ENCODE data around the gene PUM1.

The PUM1 gene

GRCh38 chr1:30900931-30901560 is 164.5 kb downstream of the PUM1 start:
- DNase-seq (ENCODE audit: extremely low spot score), result no peak
- no peak for TF ChIP-seq LEF1 (IDR thresholded peaks at IDR 0.05; ENCODE audit: borderline replicate concordance)
- no peak for TF ChIP-seq TARDBP (IDR thresholded peaks at IDR 0.05)
- TF ChIP-seq SUZ12 (IDR thresholded peaks at IDR 0.05), result no peak
- no peak for TF ChIP-seq FOXA1 (IDR thresholded peaks at IDR 0.05)
- TF ChIP-seq ZNF384 (IDR thresholded peaks at IDR 0.05), result no peak
- no peak for TF ChIP-seq HDGF (IDR thresholded peaks at IDR 0.05; ENCODE audit: borderline replicate concordance)
- no peak for TF ChIP-seq ARNT (IDR thresholded peaks at IDR 0.05)
- no peak for TF ChIP-seq ELF4 (IDR thresholded peaks at IDR 0.05)
- TF ChIP-seq NFRKB (IDR thresholded peaks at IDR 0.05), result no peak
- TF ChIP-seq FOXM1 (IDR thresholded peaks at IDR 0.05; ENCODE audit: borderline replicate concordance), result no peak
- TF ChIP-seq PKNOX1 (IDR thresholded peaks at IDR 0.05), result no peak
- no peak for TF ChIP-seq CTBP1 (IDR thresholded peaks at IDR 0.05; ENCODE audit: borderline replicate concordance)
- TF ChIP-seq L3MBTL2 (conservative IDR thresholded peaks at IDR 0.05), result no peak
- TF ChIP-seq BHLHE40 (IDR thresholded peaks at IDR 0.05; ENCODE audit: borderline replicate concordance), result no peak
- no peak for TF ChIP-seq SP1 (IDR thresholded peaks at IDR 0.05)
- no peak for TF ChIP-seq FOXK2 (IDR thresholded peaks at IDR 0.05)
- ChIA-PET CTCF (no interaction called here), POLR2A (no interaction called here)

GRCh38 chr1:30900486-30900885 is 165.0 kb downstream of the PUM1 start:
- ChIA-PET POLR2A (no interaction called here), CTCF (no interaction called here)
- no peak for DNase-seq (ENCODE audit: extremely low spot score)
- no peak for TF ChIP-seq HDGF (IDR thresholded peaks at IDR 0.05; ENCODE audit: borderline replicate concordance)
- TF ChIP-seq NFRKB (IDR thresholded peaks at IDR 0.05), result no peak
- no peak for TF ChIP-seq PKNOX1 (IDR thresholded peaks at IDR 0.05)
- TF ChIP-seq L3MBTL2 (conservative IDR thresholded peaks at IDR 0.05), result no peak
- no peak for TF ChIP-seq TARDBP (IDR thresholded peaks at IDR 0.05)
- TF ChIP-seq CTBP1 (IDR thresholded peaks at IDR 0.05; ENCODE audit: borderline replicate concordance), result no peak
- TF ChIP-seq LEF1 (IDR thresholded peaks at IDR 0.05; ENCODE audit: borderline replicate concordance), result no peak
- no peak for TF ChIP-seq SUZ12 (IDR thresholded peaks at IDR 0.05)
- no peak for TF ChIP-seq FOXM1 (IDR thresholded peaks at IDR 0.05; ENCODE audit: borderline replicate concordance)
- TF ChIP-seq ZNF384 (IDR thresholded peaks at IDR 0.05), result no peak
- no peak for TF ChIP-seq FOXK2 (IDR thresholded peaks at IDR 0.05)
- TF ChIP-seq BHLHE40 (IDR thresholded peaks at IDR 0.05; ENCODE audit: borderline replicate concordance), result no peak
- TF ChIP-seq SP1 (IDR thresholded peaks at IDR 0.05), result no peak
- TF ChIP-seq ELF4 (IDR thresholded peaks at IDR 0.05), result no peak
- no peak for TF ChIP-seq FOXA1 (IDR thresholded peaks at IDR 0.05)

GRCh38 chr1:30899577-30900389 is 165.7 kb downstream of the PUM1 start:
- ChIA-PET POLR2A (no interaction called here), CTCF (no interaction called here)
- TF ChIP-seq TARDBP (IDR thresholded peaks at IDR 0.05) (no peak), SUZ12 (IDR thresholded peaks at IDR 0.05) (no peak), FOXA1 (IDR thresholded peaks at IDR 0.05) (no peak), LEF1 (IDR thresholded peaks at IDR 0.05; ENCODE audit: borderline replicate concordance) (no peak), FOXM1 (IDR thresholded peaks at IDR 0.05; ENCODE audit: borderline replicate concordance) (no peak), HDGF (IDR thresholded peaks at IDR 0.05; ENCODE audit: borderline replicate concordance) (no peak), L3MBTL2 (conservative IDR thresholded peaks at IDR 0.05) (no peak)

GRCh38 chr1:30898031-30898815 is 167.3 kb downstream of the PUM1 start:
- TF ChIP-seq ELF4 (IDR thresholded peaks at IDR 0.05) (no peak), CTBP1 (IDR thresholded peaks at IDR 0.05; ENCODE audit: borderline replicate concordance) (no peak), PKNOX1 (IDR thresholded peaks at IDR 0.05) (no peak)
- POLR2A ChIA-PET, result no interaction called here
- CTCF ChIA-PET, result interaction anchor here (2.5 kb wide), 1 partner anchor 96 kb away, joined by 6 read pairs; no protein-coding TSS in a partner anchor
- DNase-seq (ENCODE audit: extremely low spot score), result no peak

More at GRCh38 chr1:30899577-30900389, 165.7 kb downstream of the PUM1 start:
- no peak for DNase-seq (ENCODE audit: extremely low spot score)

- ChIA-PET CTCF (interaction anchor here (0.7 to 2.5 kb wide), 2 partner anchors 14 to 95 kb away, joined by 4 to 6 read pairs; no protein-coding TSS in a partner anchor), POLR2A (interaction anchor here (1.5 kb wide), 1 partner anchor 8 kb away, joined by 3 read pairs; no protein-coding TSS in a partner anchor)
- TF ChIP-seq ARNT (IDR thresholded peaks at IDR 0.05), result no peak
- TF ChIP-seq PKNOX1 (IDR thresholded peaks at IDR 0.05), result no peak
- no peak for TF ChIP-seq CTBP1 (IDR thresholded peaks at IDR 0.05; ENCODE audit: borderline replicate concordance)
- no peak for TF ChIP-seq HDGF (IDR thresholded peaks at IDR 0.05; ENCODE audit: borderline replicate concordance)
- no peak for DNase-seq (ENCODE audit: extremely low spot score)
Measured at GRCh38 chr1:30896905-30897304, 168.6 kb downstream of the PUM1 start.

Data from HEK293T (cell line).